Renal cortical epithelial cell (primary cell): ENCODE measurements around the gene KIF18B. TPM values are rescaled to one million over a fixed set of nuclear protein-coding genes. Genes with fewer than 3 reads are reported as not detected.
A peak's percentile ranks its signal among the peaks of the same experiment; 100 is the strongest.

Experiments used
- DNase-seq: peaks from one replicate; pipeline ENCODE4 v3.0.0-alpha.2; 2011; ENCODE audit warnings: low read depth
- total RNA-seq: library from RNA; depleted of rRNA; stranded (reverse); fragments of >200 nt; gene quantifications from 2 replicates; pipeline ENCODE4 v1.2.3, GENCODE V29; 2014

Gene KIF18B
- 0.15 and 0.87 TPM in 2 replicates for total RNA-seq

GRCh38 chr17:44947461-44948314 lies at the start of gene KIF18B:
Gene KIF18B (minus strand): TSS chr17:44947773. CDS start chr17:44936344, 11,429 bp downstream.
- DNase-seq, result peak; percentile 95

DNA sequence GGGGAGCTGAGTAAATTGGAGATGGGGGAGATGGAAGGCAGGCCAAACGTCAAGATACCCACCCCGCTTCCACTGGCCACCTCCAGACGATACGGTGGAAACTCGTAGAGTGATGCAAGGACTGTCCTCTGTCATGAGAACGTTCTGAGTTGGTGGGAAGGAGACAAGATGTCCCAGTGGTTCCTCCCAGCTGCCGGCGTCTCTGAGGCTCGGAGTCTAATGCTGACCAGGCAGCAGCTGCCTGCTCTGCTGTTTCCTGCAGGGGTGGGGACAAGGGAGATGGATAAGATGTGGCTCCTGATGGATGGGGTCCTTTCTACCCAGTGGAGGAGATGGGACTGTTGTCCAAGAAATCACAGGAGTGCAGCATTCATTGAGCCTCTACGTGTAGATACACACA lies 48.7 kb upstream of the KIF18B start:
- no peak for DNase-seq

DNA sequence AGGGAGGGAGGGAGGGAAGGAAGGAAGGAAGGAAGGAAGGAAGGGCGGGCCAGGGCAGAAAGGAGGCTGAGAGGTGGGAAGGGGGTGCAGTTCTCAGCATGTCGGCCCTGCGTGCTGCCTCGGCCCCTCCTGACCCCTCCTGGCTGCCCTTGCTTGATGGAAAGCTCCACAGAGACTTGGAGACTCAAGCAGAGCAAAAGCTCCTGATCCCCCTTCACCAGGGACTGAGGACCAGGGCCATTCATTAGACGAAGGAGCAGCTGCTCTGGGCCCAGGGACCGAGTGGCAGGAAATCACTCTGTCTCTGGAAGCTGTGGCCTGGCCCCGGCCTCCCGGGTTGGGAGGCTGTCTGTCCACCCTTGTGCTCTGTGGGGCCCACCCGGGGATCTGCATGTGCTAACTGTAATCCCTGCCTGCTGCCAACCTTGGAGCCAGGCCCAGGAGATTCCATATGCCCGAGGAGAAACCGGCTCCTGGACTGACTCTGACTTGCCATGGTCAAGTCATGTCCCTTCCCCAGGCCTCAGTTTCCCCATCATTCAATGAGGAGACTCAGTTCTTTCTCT lies 47.9 kb upstream of the KIF18B start:
- DNase-seq, result no peak

GRCh38 chr17:44992242-44992939 lies 44.8 kb upstream of the KIF18B start:
- DNase-seq, result no peak

DNA sequence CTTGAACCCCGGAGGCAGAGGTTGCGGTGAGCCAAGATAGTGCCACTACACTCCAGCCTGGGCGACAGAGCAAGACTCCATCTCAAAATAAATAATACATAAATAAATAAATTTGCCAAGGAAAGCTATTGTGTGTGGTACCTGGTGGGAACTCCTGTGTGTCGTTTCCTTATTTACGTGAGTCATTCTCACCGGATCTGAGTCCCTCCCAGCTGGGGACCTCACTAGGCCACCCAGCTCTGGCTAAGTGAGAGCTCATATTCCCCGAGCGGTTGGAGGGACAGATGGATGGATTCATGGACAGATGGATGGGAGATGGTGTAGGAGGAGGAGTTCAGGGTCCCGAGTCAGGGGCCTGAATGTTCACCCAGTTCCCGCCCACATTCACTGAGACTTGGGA lies 43.4 kb upstream of the KIF18B start:
- DNase-seq, result no peak

GRCh38 chr17:44989552-44990138 lies 42.1 kb upstream of the KIF18B start:
- DNase-seq, result no peak

- no peak for DNase-seq
Measured at GRCh38 chr17:44988044-44988942, 40.7 kb upstream of the KIF18B start.

DNA sequence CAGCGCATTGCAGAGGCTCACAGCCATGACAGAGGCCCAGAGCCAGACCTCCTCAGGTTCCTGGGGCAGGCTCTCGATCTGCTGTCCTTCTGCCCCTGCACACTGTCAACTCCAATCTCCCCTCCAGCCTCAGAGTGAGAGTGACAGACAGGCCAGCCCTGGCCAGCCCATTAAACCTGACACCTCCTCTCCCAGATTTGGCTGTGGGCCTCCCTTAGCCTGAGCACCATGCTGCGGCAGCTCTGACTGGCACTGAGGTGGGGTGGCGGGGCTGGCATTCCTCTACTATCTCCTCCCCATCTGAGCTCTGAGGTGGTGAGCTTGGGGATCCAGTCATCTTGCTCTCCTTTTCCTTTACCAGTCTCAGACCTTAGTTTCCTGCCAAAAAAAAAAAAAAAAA lies 36.0 kb upstream of the KIF18B start:
- no peak for DNase-seq

DNA sequence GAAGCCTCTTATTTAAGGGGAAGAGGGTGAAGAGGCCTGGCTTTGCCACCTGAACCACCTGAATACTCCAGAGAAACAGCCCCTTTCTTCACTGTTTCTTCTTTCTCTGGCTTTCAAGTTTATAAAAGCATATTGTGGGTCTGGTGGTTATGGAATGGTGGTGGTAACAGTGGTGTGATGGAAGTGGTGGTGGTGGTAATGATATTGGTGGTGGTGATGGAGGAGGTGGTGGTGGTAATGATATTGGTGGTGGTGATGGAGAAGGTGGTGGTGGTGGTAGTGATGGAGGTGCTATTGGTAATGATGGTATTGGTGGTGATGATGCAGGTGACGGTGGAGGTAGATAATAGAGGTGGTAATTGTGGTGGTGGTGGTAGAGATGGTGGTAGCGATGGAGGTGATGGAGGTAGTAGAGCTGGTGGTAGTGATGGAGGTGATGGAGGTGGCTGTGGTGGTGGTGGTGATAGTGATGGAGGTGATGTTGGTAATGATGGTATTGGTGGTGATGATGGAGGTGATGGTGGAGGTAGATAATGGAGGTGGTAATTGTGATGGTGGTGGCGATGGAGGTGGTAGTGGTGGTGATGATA lies 34.6 kb upstream of the KIF18B start:
- no peak for DNase-seq

GRCh38 chr17:44981221-44981968 lies 33.8 kb upstream of the KIF18B start:
- DNase-seq, result peak; percentile 85

DNA sequence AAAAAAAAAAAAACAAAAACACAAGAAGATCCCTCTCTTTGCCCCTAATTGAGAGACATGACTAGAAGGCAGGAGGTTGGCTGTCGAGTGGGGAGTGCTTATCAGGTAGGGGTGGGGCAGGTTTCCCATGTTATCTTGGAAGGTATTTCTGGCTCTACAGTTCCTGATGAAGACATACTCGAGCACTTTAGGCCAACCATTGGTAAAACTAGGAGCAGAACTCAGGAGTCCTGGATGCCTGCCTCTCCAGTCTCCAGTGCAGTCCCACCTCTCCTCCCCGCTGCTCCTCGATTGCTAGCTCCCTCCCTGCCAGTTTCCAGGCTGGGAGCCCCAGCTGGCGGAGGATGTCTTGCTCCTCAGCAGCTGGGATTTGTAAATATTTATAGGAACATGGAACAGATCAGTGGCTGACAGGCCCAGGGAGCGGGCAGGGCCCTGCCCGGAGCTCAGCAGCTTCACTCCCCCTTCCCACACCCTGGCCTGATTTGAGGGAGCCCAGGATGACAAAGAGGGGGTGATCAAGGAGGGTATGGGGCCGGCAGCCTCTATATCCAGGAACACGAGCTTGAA lies 31.9 kb upstream of the KIF18B start:
- no peak for DNase-seq

DNA sequence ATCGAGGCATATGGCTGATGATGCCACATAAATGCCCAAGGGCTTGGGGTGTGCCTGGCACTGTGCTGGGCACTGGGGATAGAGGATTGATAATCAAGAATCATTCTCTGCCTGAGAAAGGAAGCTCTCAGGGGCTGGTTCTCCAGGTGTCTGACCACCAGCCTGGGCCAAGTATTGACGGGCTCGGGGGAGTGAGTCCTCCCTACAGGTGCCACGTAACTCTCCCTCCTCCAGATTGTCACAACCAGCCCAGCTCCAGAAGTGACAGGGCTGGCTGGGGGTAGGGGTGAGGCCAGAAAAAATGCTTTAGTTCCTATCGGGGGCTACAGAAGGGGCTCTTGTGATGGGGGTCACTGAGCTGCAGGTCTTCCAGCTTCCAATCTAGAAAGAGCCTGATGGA lies 31.2 kb upstream of the KIF18B start:
- DNase-seq, result no peak

- DNase-seq, result no peak
Measured at GRCh38 chr17:44977814-44978550, 30.4 kb upstream of the KIF18B start.

GRCh38 chr17:44977065-44977464 lies 29.5 kb upstream of the KIF18B start:
- no peak for DNase-seq

GRCh38 chr17:44976206-44976605 lies 28.6 kb upstream of the KIF18B start:
- DNase-seq, result no peak

DNA sequence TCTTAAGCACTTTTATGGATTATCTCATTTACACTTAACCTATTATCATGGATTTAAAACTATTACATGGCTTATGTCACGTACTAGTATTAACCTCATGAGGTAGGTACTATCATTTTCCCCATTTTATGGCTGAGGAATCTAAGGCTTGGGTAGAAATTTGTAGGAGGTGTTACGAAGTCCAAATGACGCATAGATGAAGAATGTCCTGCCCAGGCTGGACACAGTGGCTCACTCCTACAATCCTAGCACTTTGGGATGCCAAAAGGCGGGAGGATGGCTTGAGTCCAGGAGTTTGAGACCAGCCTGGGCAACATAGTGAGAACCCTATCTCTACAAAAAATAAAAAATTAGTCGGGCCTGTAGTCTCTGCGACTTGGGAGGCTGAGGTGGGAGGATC lies 25.4 kb upstream of the KIF18B start:
- peak; percentile 65 for DNase-seq

DNA sequence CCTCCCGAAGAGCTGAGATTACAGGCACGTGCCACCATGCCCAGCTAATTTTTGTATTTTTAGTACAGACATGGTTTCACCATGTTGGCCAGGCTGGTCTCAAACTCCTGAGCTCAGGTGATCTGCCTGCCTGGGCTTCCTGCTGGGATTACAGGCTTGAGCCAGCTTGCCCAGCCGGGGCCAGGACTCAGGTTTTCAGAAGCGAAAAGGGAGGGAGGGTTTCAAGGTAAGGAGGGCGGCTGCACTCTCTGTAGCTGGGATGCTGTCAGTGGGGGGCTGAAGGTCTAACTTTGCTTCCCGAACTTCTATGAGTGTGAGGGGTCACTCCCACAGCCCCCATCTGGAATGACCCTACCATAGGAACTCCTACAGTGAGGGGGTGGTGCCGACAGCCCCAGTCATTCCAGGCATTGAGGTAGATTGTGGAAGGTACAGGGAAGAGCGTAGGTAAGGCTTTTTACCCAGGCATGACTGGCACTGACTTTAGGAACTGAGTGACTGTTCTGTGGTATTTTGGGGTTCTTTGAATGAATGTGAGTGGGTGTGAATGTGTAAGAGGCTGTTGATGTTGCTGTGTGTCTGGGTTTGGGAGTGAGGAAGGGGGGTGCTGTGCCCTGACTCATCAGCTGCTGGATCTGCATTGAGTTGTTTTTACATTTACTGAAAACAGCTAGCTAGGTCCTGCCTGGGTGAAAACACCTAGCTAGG lies 24.4 kb upstream of the KIF18B start:
- DNase-seq, result peak; percentile 80

DNA sequence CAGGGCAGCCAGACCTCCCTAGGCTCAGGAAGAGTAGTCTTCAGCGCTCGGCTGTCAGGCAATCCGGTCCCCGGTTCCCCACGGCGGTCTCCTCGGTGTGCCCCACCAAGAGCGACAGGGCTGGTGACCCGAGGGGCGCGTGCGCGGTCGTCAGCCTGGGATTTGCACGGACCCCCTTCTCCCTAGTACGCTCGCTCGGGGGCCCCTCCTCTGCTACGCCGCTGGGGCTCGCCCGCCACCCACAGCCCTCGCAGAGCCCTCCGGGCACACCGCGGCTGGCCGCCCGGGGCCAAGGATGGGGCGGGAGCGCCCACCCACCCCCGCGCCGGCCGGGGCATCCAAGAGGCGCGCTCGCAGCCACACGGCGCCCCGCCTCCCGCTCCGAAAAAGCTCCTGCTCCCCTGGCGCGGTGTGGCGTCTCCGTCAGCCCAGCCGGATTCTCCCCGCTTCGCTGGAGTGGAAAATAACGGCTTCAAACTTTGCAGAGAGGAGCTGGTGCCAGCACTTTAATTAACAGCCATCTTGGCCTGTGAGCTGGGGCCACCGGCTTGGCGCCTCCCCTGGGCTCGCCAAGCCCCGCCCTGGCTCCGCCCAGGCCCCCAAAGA lies 22.7 kb upstream of the KIF18B start:
- DNase-seq, result peak; percentile 56
